Activated naive CD4-positive, alpha-beta T cell treated with Interleukin-2 at 50 U/mL for 16 hours (primary cell): Measurements from ENCODE around the gene SLC6A11.

Source experiments
- DNase-seq: peaks from one replicate; pipeline ENCODE4 v3.0.0-alpha.2; 2020

Gene SLC6A11

GRCh38 chr3:10890665-10891064, 74.6 kb downstream of the SLC6A11 start:
- DNase-seq: no peak

- no peak for DNase-seq
Measured at GRCh38 chr3:10892622-10893021, 76.6 kb downstream of the SLC6A11 start.

- no peak for DNase-seq
Measured at GRCh38 chr3:10901296-10901945, 85.4 kb downstream of the SLC6A11 start.

- DNase-seq: no peak
Measured at GRCh38 chr3:10907262-10907661, 91.2 kb downstream of the SLC6A11 start.

- DNase-seq: no peak
Measured at GRCh38 chr3:10910367-10910766, 94.3 kb downstream of the SLC6A11 start.

- no peak for DNase-seq
Measured at GRCh38 chr3:10911350-10912002, 95.4 kb downstream of the SLC6A11 start.

GRCh38 chr3:10912786-10913185, 96.8 kb downstream of the SLC6A11 start:
- no peak for DNase-seq

- DNase-seq: no peak
Measured at GRCh38 chr3:10915376-10915775, 99.3 kb downstream of the SLC6A11 start.

- DNase-seq: no peak
Measured at GRCh38 chr3:10917176-10917575, 101.1 kb downstream of the SLC6A11 start.

- no peak for DNase-seq
Measured at GRCh38 chr3:10918011-10918410, 102.0 kb downstream of the SLC6A11 start.

- no peak for DNase-seq
Measured at GRCh38 chr3:10919636-10920035, 103.6 kb downstream of the SLC6A11 start.

- DNase-seq: no peak
Measured at GRCh38 chr3:10925436-10926255, 109.6 kb downstream of the SLC6A11 start.

- no peak for DNase-seq
Measured at GRCh38 chr3:10926256-10926810, 110.3 kb downstream of the SLC6A11 start.

GRCh38 chr3:10926811-10927521, 110.9 kb downstream of the SLC6A11 start:
- no peak for DNase-seq

- no peak for DNase-seq
Measured at GRCh38 chr3:10927551-10927950, 111.5 kb downstream of the SLC6A11 start.

GRCh38 chr3:10928407-10928960, 112.5 kb downstream of the SLC6A11 start:
- no peak for DNase-seq

- no peak for DNase-seq
Measured at GRCh38 chr3:10928961-10929471, 113.0 kb downstream of the SLC6A11 start.

GRCh38 chr3:10929978-10930665, 114.1 kb downstream of the SLC6A11 start:
- no peak for DNase-seq

- no peak for DNase-seq
Measured at GRCh38 chr3:10930666-10931040, 114.6 kb downstream of the SLC6A11 start.

- no peak for DNase-seq
Measured at GRCh38 chr3:10932596-10932995, 116.6 kb downstream of the SLC6A11 start.

- no peak for DNase-seq
Measured at GRCh38 chr3:10933021-10933420, 117.0 kb downstream of the SLC6A11 start.

- DNase-seq: no peak
Measured at GRCh38 chr3:10933470-10933804, 117.4 kb downstream of the SLC6A11 start.
